Dendritic cell treated with granulocyte-macrophage colony-stimulating factor and Interleukin-4, amounts not matched to agents 40 ng/mL and 50 ng/mL, for 4 days (primary cell): ENCODE results near the gene ZNF570.

ENCODE experiments used
- H3K27ac Mint-ChIP-seq: one replicate; pipeline ENCODE4 v1.8.0; 2022; ENCODE audit warnings: mild to moderate bottlenecking, mixed read lengths
- H3K27me3 Mint-ChIP-seq: one replicate; pipeline ENCODE4 v1.8.0; 2022; ENCODE audit warnings: mild to moderate bottlenecking, mixed read lengths
- H3K36me3 Mint-ChIP-seq: one replicate; pipeline ENCODE4 v1.8.0; 2022; ENCODE audit warnings: low read depth, mixed read lengths
- H3K4me1 Mint-ChIP-seq: one replicate; pipeline ENCODE4 v1.8.0; 2022; ENCODE audit warnings: low read depth, mixed read lengths
- H3K4me3 Mint-ChIP-seq: one replicate; pipeline ENCODE4 v1.8.0; 2022; ENCODE audit warnings: mild to moderate bottlenecking, moderate library complexity, mixed read lengths
- H3K9me3 Mint-ChIP-seq: one replicate; pipeline ENCODE4 v1.8.0; 2022; ENCODE audit warnings: mixed read lengths
- intact Hi-C: fragments of 100-400 bp; cut with micrococcal nuclease; formaldehyde crosslinking; loops from one replicate; pipeline ENCODE4 v1.15.0; 2022

ZNF570 gene

DNA sequence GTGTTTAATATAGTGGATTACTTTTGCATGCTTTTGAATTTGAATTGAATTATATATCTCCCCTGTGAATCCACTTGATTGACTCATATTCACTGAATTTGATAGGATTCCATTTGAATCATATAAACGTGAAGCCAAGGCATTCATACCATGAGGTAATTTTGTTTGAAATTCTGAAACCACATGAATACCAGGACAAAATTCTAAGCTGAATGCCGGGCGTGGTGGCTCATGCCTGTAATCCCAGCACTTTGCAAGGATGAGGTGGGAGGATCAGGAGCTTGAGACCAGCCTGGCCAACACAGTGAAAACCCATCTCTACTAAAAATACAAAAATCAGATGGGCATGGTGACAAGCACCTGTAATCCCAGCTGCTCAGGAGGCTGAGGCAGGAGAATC lies 42.0 kb downstream of the ZNF570 start:
- Mint-ChIP-seq H3K4me1 (no peaks in the 10 kb centered on the region), H3K9me3 (peaks cover 49% of the 10 kb centered on the region), H3K27ac (no peak overlapping the region), H3K36me3 (no peaks in the 10 kb centered on the region), H3K27me3 (no peaks in the 10 kb centered on the region), H3K4me3 (no peak overlapping the region)
- intact Hi-C loops, result no loop called here

- Mint-ChIP-seq H3K4me1 (no peaks in the 10 kb centered on the region), H3K4me3 (no peak overlapping the region), H3K36me3 (no peaks in the 10 kb centered on the region), H3K9me3 (peaks cover 56% of the 10 kb centered on the region), H3K27ac (no peak overlapping the region), H3K27me3 (no peaks in the 10 kb centered on the region)
- intact Hi-C loops, result no loop called here
Measured at GRCh38 chr19:37511821-37512220, 42.7 kb downstream of the ZNF570 start.

GRCh38 chr19:37513397-37513796 lies 44.2 kb downstream of the ZNF570 start:
- Mint-ChIP-seq H3K9me3 (peaks cover 72% of the 10 kb centered on the region), H3K4me3 (no peak overlapping the region), H3K36me3 (no peaks in the 10 kb centered on the region), H3K27ac (no peak overlapping the region), H3K27me3 (no peaks in the 10 kb centered on the region), H3K4me1 (no peaks in the 10 kb centered on the region)
- intact Hi-C loops, result no loop called here

DNA sequence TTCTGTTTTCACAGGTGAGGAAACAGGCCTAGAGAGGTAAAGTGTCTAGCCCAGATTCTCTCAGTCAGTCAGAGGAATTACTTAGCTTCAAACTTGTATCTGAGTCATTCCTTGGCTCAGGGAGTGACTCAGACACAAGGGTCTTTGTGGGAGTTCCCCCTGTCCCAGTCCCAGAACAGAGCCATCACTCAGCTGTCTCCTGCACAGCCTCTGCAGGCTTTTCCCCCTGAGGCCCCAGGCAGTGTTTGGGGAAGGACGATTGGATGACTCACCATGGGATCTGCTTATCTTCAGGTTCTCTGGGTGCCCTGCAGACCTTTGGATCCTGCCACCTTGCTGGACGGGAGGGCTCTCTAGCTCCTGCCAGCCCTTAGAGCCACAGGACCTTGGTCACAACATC lies 50.7 kb downstream of the ZNF570 start:
- H3K27me3 Mint-ChIP-seq, result no peaks in the 10 kb centered on the region
- intact Hi-C loops, result no loop called here
- H3K27ac Mint-ChIP-seq, result no peak overlapping the region
- peaks cover 82% of the 10 kb centered on the region for H3K9me3 Mint-ChIP-seq
- no peaks in the 10 kb centered on the region for H3K4me1 Mint-ChIP-seq
- H3K36me3 Mint-ChIP-seq, result no peaks in the 10 kb centered on the region
- no peak overlapping the region for H3K4me3 Mint-ChIP-seq

GRCh38 chr19:37537391-37537947 lies 68.3 kb downstream of the ZNF570 start:
- intact Hi-C loops, result no loop called here
- Mint-ChIP-seq H3K27me3 (no peaks in the 10 kb centered on the region), H3K9me3 (peaks cover 61% of the 10 kb centered on the region), H3K4me3 (no peak overlapping the region), H3K4me1 (no peaks in the 10 kb centered on the region), H3K36me3 (no peaks in the 10 kb centered on the region), H3K27ac (no peak overlapping the region)
